H1 (cell line): Measurements from ENCODE around the gene MACIR. TPM values are rescaled to one million over a fixed set of nuclear protein-coding genes. Genes with fewer than 3 reads are reported as not detected.

ENCODE experiments used
- CTCF ChIA-PET: fragments of 300-600 bp; sonication (Branson Sonifier 250); formaldehyde crosslinking; loops from one replicate; lab custom pipeline; 2021; ENCODE audit not compliant: partially characterized antibody; lab: Charles Lee
- POLR2A ChIA-PET: fragments of 300-600 bp; sonication (Branson Sonifier 250); formaldehyde crosslinking; loops from one replicate; lab custom pipeline; 2021; ENCODE audit warnings: inconsistent platforms; ENCODE audit not compliant: partially characterized antibody; lab: Charles Lee
- DNase-seq, 2 experiments: peaks; one replicate each; pipeline versions ENCODE4 v3.0.0 to v3.0.0-alpha.2; 2010 to 2022; ENCODE audit warnings: low spot score in 2 of 2, low read depth in 1 of 2, mixed read lengths in 1 of 2
- FAIRE-seq: peaks from 2 replicates; lab custom pipeline; 2011; peaks lifted over from hg19 to GRCh38; lab: Jason Lieb, UNC
- H2AFZ ChIP-seq: 2 replicates; pipeline ENCODE4 v1.8.1; 2012; ENCODE audit warnings: low read length, inconsistent platforms
- H2AK5ac ChIP-seq: 2 replicates; pipeline ENCODE4 v1.6.1; 2013; ENCODE audit warnings: low read depth, low read length
- H2BK120ac ChIP-seq: replicated peaks from 2 replicates; pipeline ENCODE3; 2013; ENCODE audit warnings: low read depth, low read length, inconsistent platforms
- H2BK12ac ChIP-seq: 2 replicates; pipeline ENCODE4 v1.6.1; 2013; ENCODE audit warnings: low read depth, low read length
- H2BK15ac ChIP-seq: 2 replicates; pipeline ENCODE4 v1.6.1; 2013; ENCODE audit warnings: low read length
- H2BK20ac ChIP-seq: 2 replicates; pipeline ENCODE4 v1.6.1; 2013; ENCODE audit warnings: low read length
- H2BK5ac ChIP-seq: 2 replicates; pipeline ENCODE4 v1.6.1; 2013; ENCODE audit warnings: low read depth, low read length
- H3K14ac ChIP-seq: 2 replicates; pipeline ENCODE4 v1.6.1; 2013; ENCODE audit warnings: inconsistent platforms; ENCODE audit not compliant: insufficient read length
- H3K18ac ChIP-seq: 2 replicates; pipeline ENCODE4 v1.6.1; 2013; ENCODE audit warnings: low read length; ENCODE audit errors: extremely low read depth
- H3K23ac ChIP-seq: 2 replicates; pipeline ENCODE4 v1.6.1; 2013; ENCODE audit warnings: inconsistent platforms; ENCODE audit not compliant: insufficient read length
- H3K23me2 ChIP-seq: 2 replicates; pipeline ENCODE4 v1.6.1; 2013; ENCODE audit warnings: low read depth, low read length
- H3K27ac ChIP-seq: 2 replicates; pipeline ENCODE4 v1.6.1; 2011; ENCODE audit warnings: low read depth, low read length, inconsistent platforms
- H3K27me3 ChIP-seq, 4 experiments: replicated peaks in 1 of 4; 1 replicate in 1 of 4; 2 replicates in 3 of 4; pipeline versions ENCODE4 v1.6.1 to v1.8.1; 2011 to 2013; ENCODE audit warnings: low read length in 3 of 4, mild to moderate bottlenecking in 3 of 4, inconsistent platforms in 2 of 4, mixed read lengths in 2 of 4, moderate library complexity in 1 of 4; ENCODE audit not compliant: control insufficient read depth in 3 of 4, insufficient read depth in 3 of 4; ENCODE audit errors: extremely low read depth in 1 of 4
- H3K36me3 ChIP-seq, 4 experiments: 2 replicates each; pipeline versions ENCODE4 v1.6.1 to v1.8.1; 2011 to 2013; ENCODE audit warnings: mild to moderate bottlenecking in 4 of 4, low read length in 3 of 4, moderate library complexity in 2 of 4, control low read depth in 1 of 4, inconsistent platforms in 1 of 4; ENCODE audit not compliant: insufficient read depth in 4 of 4, control insufficient read depth in 2 of 4
- H3K4ac ChIP-seq: replicated peaks from 2 replicates; pipeline ENCODE3; 2013; ENCODE audit warnings: low read length, low read depth, mixed read lengths, inconsistent platforms; ENCODE audit not compliant: insufficient read length
- H3K4me1 ChIP-seq, 4 experiments: replicated peaks in 1 of 4; 1 replicate in 1 of 4; 2 replicates in 3 of 4; pipeline versions ENCODE4 v1.6.1 to v1.8.1; 2011 to 2013; ENCODE audit warnings: low read length in 3 of 4, inconsistent platforms in 2 of 4, mixed read lengths in 1 of 4; ENCODE audit not compliant: insufficient read depth in 4 of 4, control insufficient read depth in 3 of 4
- H3K4me2 ChIP-seq, 2 experiments: 2 replicates each; pipeline versions ENCODE4 v1.6.1 to v1.8.1; 2011 to 2013; ENCODE audit warnings: low read depth in 2 of 2, low read length in 2 of 2, control low read depth in 1 of 2, inconsistent platforms in 1 of 2, mild to moderate bottlenecking in 1 of 2; ENCODE audit not compliant: insufficient read depth in 1 of 2
- H3K4me3 ChIP-seq, 4 experiments: fragments of 200-600, 300-600 bp in 1 of 4; sonication (generic), shearing (Covaris generic), sonication (Bioruptor Twin) in 1 of 4; 2 replicates each; pipeline versions ENCODE4 v1.5.1 to v1.8.1; 2011 to 2016; ENCODE audit warnings: low read length in 4 of 4, low read depth in 3 of 4, control low read depth in 2 of 4, inconsistent platforms in 2 of 4, mild to moderate bottlenecking in 2 of 4, mixed read lengths in 1 of 4, moderate library complexity in 1 of 4; ENCODE audit not compliant: insufficient read depth in 2 of 4; ENCODE audit errors: extremely low read depth in 1 of 4
- H3K56ac ChIP-seq: replicated peaks from 2 replicates; pipeline ENCODE3; 2013; ENCODE audit warnings: low read depth, mild to moderate bottlenecking, mixed read lengths, low read length, inconsistent platforms; ENCODE audit not compliant: insufficient read length
- H3K79me1 ChIP-seq: 2 replicates; pipeline ENCODE4 v1.6.1; 2013; ENCODE audit warnings: low read depth, low read length, control low read depth
- H3K79me2 ChIP-seq, 2 experiments: 2 replicates each; pipeline versions ENCODE4 v1.6.1 to v1.8.1; 2012 to 2013; ENCODE audit warnings: low read length in 2 of 2, mild to moderate bottlenecking in 2 of 2, inconsistent platforms in 1 of 2; ENCODE audit not compliant: insufficient read depth in 2 of 2, control insufficient read depth in 1 of 2
- H3K9ac ChIP-seq, 4 experiments: replicated peaks in 1 of 4; 1 replicate in 1 of 4; 2 replicates in 3 of 4; pipeline versions ENCODE4 v1.6.1 to v1.8.1; 2011 to 2013; ENCODE audit warnings: low read depth in 3 of 4, low read length in 3 of 4, control low read depth in 2 of 4, mild to moderate bottlenecking in 2 of 4, moderate library complexity in 2 of 4, inconsistent platforms in 1 of 4; ENCODE audit errors: extremely low read depth in 1 of 4
- H3K9me3 ChIP-seq, 2 experiments: 2 replicates each; pipeline versions ENCODE4 v1.6.1 to v1.8.1; 2012 to 2013; ENCODE audit warnings: mild to moderate bottlenecking in 2 of 2, moderate library complexity in 2 of 2, control low read depth in 1 of 2, inconsistent platforms in 1 of 2, low read depth in 1 of 2, low read length in 1 of 2, mixed read lengths in 1 of 2; ENCODE audit not compliant: insufficient read depth in 2 of 2
- H4K20me1 ChIP-seq, 2 experiments: replicated peaks in 1 of 2; 2 replicates each; pipeline versions ENCODE3 to v1.8.1; 2011 to 2013; ENCODE audit warnings: inconsistent platforms in 2 of 2, low read length in 2 of 2, mild to moderate bottlenecking in 1 of 2; ENCODE audit not compliant: insufficient read depth in 2 of 2, control insufficient read depth in 1 of 2
- H4K5ac ChIP-seq: 2 replicates; pipeline ENCODE4 v1.6.1; 2013; ENCODE audit warnings: low read length, low read depth, mixed read lengths, inconsistent platforms; ENCODE audit not compliant: insufficient read length
- H4K8ac ChIP-seq: 2 replicates; pipeline ENCODE4 v1.8.0; 2013; ENCODE audit warnings: mild to moderate bottlenecking, moderate library complexity, low read length, inconsistent platforms; ENCODE audit not compliant: insufficient read depth; ENCODE audit errors: extremely low read depth
- H4K91ac ChIP-seq: replicated peaks from 2 replicates; pipeline ENCODE3; 2013; ENCODE audit warnings: low read length, mixed read lengths, inconsistent platforms; ENCODE audit not compliant: insufficient read length
- EZH2 ChIP-seq: fragments of 200-600 bp; sonication (generic); IDR thresholded peaks from 2 replicates; pipeline ENCODE4 v1.7.1; 2012; ENCODE audit warnings: low read depth, mild to moderate bottlenecking, moderate library complexity, low read length, inconsistent platforms; ENCODE audit not compliant: severe bottlenecking
- KDM5A ChIP-seq: fragments of 200-600 bp; IDR thresholded peaks from 2 replicates; pipeline ENCODE4 v1.7.1; 2012; ENCODE audit warnings: mild to moderate bottlenecking, low read length, inconsistent platforms, mixed read lengths
- MAFK ChIP-seq: IDR thresholded peaks from 2 replicates; pipeline ENCODE4 v1.6.1; 2012; ENCODE audit warnings: low read depth, mild to moderate bottlenecking, improper control_type of control experiment, low read length
- RFX5 ChIP-seq: IDR thresholded peaks from 2 replicates; pipeline ENCODE4 v1.6.1; 2011; ENCODE audit warnings: low read depth, low read length, improper control_type of control experiment, borderline replicate concordance
- RNF2 ChIP-seq: fragments of 200-900, 300-1000 bp; sonication (generic); IDR thresholded peaks from 2 replicates; pipeline ENCODE4 v1.7.1; 2016; ENCODE audit warnings: borderline replicate concordance, low read depth, mild to moderate bottlenecking, antibody characterized with exemption, low read length; ENCODE audit not compliant: poor library complexity, severe bottlenecking; ENCODE audit errors: missing control alignments
- TAF1 ChIP-seq: IDR thresholded peaks from 2 replicates; pipeline ENCODE4 v1.6.1; 2011; ENCODE audit warnings: mild to moderate bottlenecking, low read depth, low read length
- TCF12 ChIP-seq: IDR thresholded peaks from 2 replicates; pipeline ENCODE4 v1.6.1; 2011; ENCODE audit warnings: low read depth, mild to moderate bottlenecking, low read length
- WGBS, 2 experiments: shearing (Covaris generic) in 1 of 2; methylation state at CpG; one replicate each; pipeline versions ENCODE4 v1.1.6 to v1.1.7; 2013 to 2015; ENCODE audit warnings: low lambda C conversion rate in 2 of 2, mixed read lengths in 2 of 2, inconsistent platforms in 1 of 2, low coverage in 1 of 2, missing lambda C conversion rate in 1 of 2; ENCODE audit not compliant: insufficient replicate concordance in 2 of 2, insufficient coverage in 1 of 2, insufficient read length in 1 of 2; ENCODE audit errors: extremely low coverage in 1 of 2, missing lambda C conversion rate in 1 of 2; 5-methylcytosine and 5-hydroxymethylcytosine counted together
- polyA plus RNA-seq, 7 experiments: library from polyadenylated mRNA; depleted of rRNA in 3 of 7; stranded (reverse) in 5 of 7; unstranded in 2 of 7; fragments of >200 nt in 5 of 7; fragments of 200-250 nt in 2 of 7; gene quantifications; 1 replicate in 5 of 7; 2 replicates in 1 of 7; 4 replicates in 1 of 7; pipeline versions ENCODE4 v1.2.1 to v1.2.3, GENCODE V29; 2011 to 2013; ENCODE audit warnings: missing spikeins in 2 of 7, mixed read lengths in 2 of 7
- total RNA-seq: library from RNA; stranded (reverse); fragmentation: NEBNext Ultra II Directional; extraction: Animal tissue kit (Norgen Biotek cat#: 25700); gene quantifications from 2 replicates; pipeline ENCODE4 v1.2.1, GENCODE V29; 2021
- TF ChIP-seq, protein P1 (sequence below): IDR thresholded peaks from 2 replicates; pipeline ENCODE4 v1.6.1; 2012; ENCODE audit warnings: low read length, inconsistent platforms
- TF ChIP-seq, protein P2 (sequence below): IDR thresholded peaks from 2 replicates; pipeline ENCODE4 v1.6.1; 2012; ENCODE audit warnings: inconsistent platforms

MACIR gene
- total and polyA plus RNA-seq, 2 of the 8 experiments (the other 6 are each of a cell fraction or from before 2014, with no cell fraction given), result 8.0 to 19.2 TPM

DNA sequence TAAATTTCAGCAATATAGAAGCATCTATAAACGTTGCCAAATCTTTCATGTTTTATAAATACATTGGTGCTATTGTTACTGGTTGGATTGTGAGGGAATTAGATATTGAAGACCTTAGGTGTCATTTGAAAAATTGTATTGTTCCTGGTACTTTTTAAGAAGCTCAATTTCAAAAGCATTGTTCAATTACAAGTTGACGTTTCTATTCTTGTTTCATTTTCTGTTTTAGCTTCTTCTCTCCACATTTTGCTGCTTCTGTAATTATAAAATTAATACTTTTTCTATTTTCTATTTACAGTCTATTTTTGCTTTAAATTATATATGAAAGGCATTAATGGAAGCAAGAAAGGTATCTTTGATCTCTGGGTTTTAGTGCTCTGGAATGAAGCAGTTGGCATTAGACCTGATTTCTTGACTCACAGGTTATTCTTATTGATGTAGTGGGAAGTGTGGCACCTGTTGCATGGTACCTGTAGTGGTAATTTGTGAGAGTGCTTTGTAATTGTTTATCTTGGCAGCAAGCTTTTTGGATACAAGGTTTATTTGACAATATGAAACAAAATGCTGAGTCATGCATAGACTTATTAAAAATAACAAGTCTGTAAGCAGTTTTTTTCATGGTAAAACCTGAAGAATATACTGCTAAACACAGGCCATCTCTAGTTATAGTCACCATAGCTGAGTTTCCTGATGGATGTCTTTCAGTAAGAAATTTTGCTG lies 13.2 kb downstream of the MACIR start:
- H3K9me3 ChIP-seq, result no peaks in the 10 kb centered on the region
- no peak overlapping the region for H2AK5ac ChIP-seq
- H3K4me3 ChIP-seq, result no peak overlapping the region
- H2AFZ ChIP-seq, result no peak overlapping the region
- POLR2A ChIA-PET, result interaction anchor here (0.6 to 1.4 kb wide), 3 partner anchors 9 to 12 kb away, joined by 3 to 7 read pairs (median 3); partner anchors contain the start of gene MACIR
- H3K4ac ChIP-seq, result no peak overlapping the region
- H3K23me2 ChIP-seq, result no peaks in the 10 kb centered on the region
- peaks cover 3 to 80% of the 10 kb centered on the region in 2 experiments; a peak in 3 of 4 replicates for H3K79me2 ChIP-seq
- peaks cover 4 to 10% (median 6%) of the 10 kb centered on the region in 4 experiments; a peak in 6 of 8 replicates for H3K36me3 ChIP-seq
- H3K18ac ChIP-seq, result no peak overlapping the region
- no peak overlapping the region for H3K56ac ChIP-seq
- H4K20me1 ChIP-seq, result peaks cover 5 to 7% of the 10 kb centered on the region in 2 experiments
- no peak overlapping the region for H3K27ac ChIP-seq
- H2BK20ac ChIP-seq, result no peak overlapping the region
- no peak overlapping the region for H2BK15ac ChIP-seq
- H4K5ac ChIP-seq, result no peak overlapping the region
- H2BK5ac ChIP-seq, result no peak overlapping the region
- H4K8ac ChIP-seq, result no peak overlapping the region
- DNase-seq (no peak), FAIRE-seq (no peak)
- no peak overlapping the region for H2BK120ac ChIP-seq
- H3K9ac ChIP-seq, result no peak overlapping the region
- H3K27me3 ChIP-seq, result no peaks in the 10 kb centered on the region
- no peak overlapping the region for H3K4me2 ChIP-seq
- H3K4me1 ChIP-seq, result peaks cover 0 to 5% (median 1%) of the 10 kb centered on the region in 4 experiments; a peak in 2 of 7 replicates
- no peak overlapping the region for H4K91ac ChIP-seq
- H2BK12ac ChIP-seq, result no peak overlapping the region
- H3K79me1 ChIP-seq, result peaks cover 4% of the 10 kb centered on the region
- WGBS, 2 experiments, result 74% methylated on average over 2 of the region's 2 CpGs; no CpG with 5 or more reads in 1 of the 2 experiments
- H3K14ac ChIP-seq, result no peak overlapping the region
- H3K23ac ChIP-seq, result no peak overlapping the region
- CTCF ChIA-PET, result interaction anchor here (0.6 to 2.5 kb wide), 2 partner anchors 12 to 213 kb away, joined by 3 to 10 read pairs; partner anchors contain the start of gene MACIR
- TF ChIP-seq EZH2 (no peak), TCF12 (no peak), RNF2 (no peak), KDM5A (no peak), MAFK (peak; percentile 61; the same call in 1 of the 2 replicates), RFX5 (no peak), TAF1 (no peak)
- TF ChIP-seq, protein P1, sequence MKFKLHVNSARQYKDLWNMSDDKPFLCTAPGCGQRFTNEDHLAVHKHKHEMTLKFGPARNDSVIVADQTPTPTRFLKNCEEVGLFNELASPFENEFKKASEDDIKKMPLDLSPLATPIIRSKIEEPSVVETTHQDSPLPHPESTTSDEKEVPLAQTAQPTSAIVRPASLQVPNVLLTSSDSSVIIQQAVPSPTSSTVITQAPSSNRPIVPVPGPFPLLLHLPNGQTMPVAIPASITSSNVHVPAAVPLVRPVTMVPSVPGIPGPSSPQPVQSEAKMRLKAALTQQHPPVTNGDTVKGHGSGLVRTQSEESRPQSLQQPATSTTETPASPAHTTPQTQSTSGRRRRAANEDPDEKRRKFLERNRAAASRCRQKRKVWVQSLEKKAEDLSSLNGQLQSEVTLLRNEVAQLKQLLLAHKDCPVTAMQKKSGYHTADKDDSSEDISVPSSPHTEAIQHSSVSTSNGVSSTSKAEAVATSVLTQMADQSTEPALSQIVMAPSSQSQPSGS, result no peak
- TF ChIP-seq, protein P2, sequence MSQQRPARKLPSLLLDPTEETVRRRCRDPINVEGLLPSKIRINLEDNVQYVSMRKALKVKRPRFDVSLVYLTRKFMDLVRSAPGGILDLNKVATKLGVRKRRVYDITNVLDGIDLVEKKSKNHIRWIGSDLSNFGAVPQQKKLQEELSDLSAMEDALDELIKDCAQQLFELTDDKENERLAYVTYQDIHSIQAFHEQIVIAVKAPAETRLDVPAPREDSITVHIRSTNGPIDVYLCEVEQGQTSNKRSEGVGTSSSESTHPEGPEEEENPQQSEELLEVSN, result no peak
